ENCODE results near the gene COMMD6.
A peak's percentile ranks its signal among the peaks of the same experiment; 100 is the strongest.
"Not testable (repeated sequence)": the region's sequence is repeated elsewhere in the genome, so short reads cannot be mapped to it uniquely, and the experiment has no call there.

COMMD6 gene

DNA sequence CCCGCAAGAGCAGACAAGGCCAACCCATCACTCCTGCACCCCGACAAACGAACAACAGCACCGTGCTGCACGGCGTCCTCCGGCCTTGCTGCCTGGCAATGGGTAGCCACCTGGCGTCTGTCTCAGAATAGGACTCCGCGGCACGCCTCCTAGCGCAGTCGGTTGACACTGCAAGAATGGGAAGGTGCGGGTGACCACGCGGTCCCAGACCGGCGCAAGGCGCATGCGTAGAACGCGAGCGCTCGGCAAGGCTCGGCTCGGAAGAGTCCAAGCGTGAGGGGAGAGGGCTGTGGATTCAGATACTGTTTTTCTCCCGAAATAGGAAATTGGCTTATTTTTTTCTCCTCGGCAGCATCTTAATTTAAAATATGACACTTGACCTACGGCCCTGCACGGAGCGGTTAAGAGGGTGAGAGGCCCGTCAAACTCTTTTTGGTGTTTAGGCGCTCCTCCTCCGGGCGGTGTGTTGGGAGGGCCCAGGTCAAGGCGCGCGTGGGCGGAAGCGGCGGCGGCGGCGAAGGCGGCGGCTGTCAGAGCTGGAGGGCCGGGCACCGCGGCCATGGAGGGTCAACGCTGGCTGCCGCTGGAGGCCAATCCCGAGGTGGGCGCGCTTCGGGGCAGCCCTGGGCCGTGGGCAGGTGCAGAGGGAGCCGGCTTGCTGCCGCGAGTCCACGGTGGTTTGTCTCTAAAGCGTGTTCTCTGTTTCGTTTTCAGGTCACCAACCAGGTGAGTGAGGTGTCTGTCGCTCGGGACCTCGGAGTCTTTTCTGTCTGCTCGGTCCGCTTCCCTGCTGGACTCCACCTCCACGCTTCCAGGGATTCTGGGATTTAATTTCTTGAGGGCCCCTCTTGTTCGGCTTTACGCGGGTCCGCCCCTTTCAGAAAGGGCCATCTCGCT is 11.9 kb upstream of the COMMD6 start, which contains the start of gene UCHL3:
Gene UCHL3, plus strand, starts transcription at position 530 of the 897 bp plus-strand sequence. Its CDS starts 30 bp downstream, at position 560.
- TF ChIP-seq, protein P1, sequence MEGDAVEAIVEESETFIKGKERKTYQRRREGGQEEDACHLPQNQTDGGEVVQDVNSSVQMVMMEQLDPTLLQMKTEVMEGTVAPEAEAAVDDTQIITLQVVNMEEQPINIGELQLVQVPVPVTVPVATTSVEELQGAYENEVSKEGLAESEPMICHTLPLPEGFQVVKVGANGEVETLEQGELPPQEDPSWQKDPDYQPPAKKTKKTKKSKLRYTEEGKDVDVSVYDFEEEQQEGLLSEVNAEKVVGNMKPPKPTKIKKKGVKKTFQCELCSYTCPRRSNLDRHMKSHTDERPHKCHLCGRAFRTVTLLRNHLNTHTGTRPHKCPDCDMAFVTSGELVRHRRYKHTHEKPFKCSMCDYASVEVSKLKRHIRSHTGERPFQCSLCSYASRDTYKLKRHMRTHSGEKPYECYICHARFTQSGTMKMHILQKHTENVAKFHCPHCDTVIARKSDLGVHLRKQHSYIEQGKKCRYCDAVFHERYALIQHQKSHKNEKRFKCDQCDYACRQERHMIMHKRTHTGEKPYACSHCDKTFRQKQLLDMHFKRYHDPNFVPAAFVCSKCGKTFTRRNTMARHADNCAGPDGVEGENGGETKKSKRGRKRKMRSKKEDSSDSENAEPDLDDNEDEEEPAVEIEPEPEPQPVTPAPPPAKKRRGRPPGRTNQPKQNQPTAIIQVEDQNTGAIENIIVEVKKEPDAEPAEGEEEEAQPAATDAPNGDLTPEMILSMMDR (IDR thresholded peaks at IDR 0.05; ENCODE audit: insufficient read depth, low read depth, low read length, missing control alignments), result peak; percentile 92
- DNase-seq (ENCODE audit: low read depth), result peak; percentile 97
- peak within 1 kb of the TSS; percentile 96 for H3K4me3 ChIP-seq (ENCODE audit: low read length)

DNA sequence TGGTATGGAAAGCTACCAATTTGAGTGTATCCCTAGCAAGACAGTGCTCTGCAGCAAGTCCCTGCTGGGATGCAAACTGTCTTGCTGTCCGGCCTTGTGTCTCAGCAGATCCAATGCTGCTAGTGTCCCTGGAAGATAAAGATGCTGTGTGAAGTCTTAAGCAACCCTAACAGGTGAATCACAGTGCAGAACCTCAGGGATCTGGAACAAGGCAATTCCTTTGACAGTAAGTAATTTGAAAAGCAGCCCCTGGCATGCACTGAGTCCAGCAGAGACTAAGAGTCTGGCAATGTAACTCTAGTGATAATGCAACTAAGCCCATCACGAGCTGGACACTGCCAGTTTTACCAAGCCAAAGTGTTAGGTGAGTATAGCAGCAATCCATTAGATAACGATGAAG is 10.3 kb upstream of the COMMD6 start:
- TF ChIP-seq, protein P1 (IDR thresholded peaks at IDR 0.05; ENCODE audit: insufficient read depth, low read depth, low read length, missing control alignments), result no peak
- no peak overlapping the region for H3K4me3 ChIP-seq (ENCODE audit: low read length)
- peak; percentile 30 for DNase-seq (ENCODE audit: low read depth)

- not testable (repeated sequence) for DNase-seq (ENCODE audit: low read depth)
Observed at GRCh38 chr13:75545386-75545785, 7.7 kb upstream of the COMMD6 start.

GRCh38 chr13:75544681-75545330 is 7.2 kb upstream of the COMMD6 start:
- DNase-seq (ENCODE audit: low read depth), result peak; percentile 91
- TF ChIP-seq, protein P1 (IDR thresholded peaks at IDR 0.05; ENCODE audit: insufficient read depth, low read depth, low read length, missing control alignments), result no peak
- no peak overlapping the region for H3K4me3 ChIP-seq (ENCODE audit: low read length)

More at GRCh38 chr13:75545386-75545785, 7.7 kb upstream of the COMMD6 start:
- H3K4me3 ChIP-seq (ENCODE audit: low read length), result not testable (repeated sequence)

DNA sequence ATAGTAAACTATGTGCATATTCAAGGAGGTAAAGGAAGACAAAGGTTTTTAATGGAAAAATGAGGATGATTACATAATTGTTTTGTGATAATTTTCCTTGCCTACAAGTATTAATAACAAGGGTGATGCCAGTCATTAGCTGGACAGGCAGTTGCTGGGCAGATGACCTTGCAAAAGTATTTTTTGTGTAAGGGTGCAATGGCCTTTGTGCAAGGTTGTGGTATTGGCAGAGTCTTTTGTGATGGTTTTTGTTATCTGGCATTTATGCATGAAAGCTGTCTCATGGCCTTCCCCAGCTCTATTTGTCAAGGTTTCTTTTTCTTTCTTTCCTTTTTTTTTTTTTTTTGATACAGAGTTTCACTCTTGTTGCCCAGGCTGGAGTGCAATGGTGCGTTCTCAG is 4.3 kb upstream of the COMMD6 start:
- H3K4me3 ChIP-seq (ENCODE audit: low read length), result no peak overlapping the region
- DNase-seq (ENCODE audit: low read depth), result no peak
- TF ChIP-seq, protein P1 (IDR thresholded peaks at IDR 0.05; ENCODE audit: insufficient read depth, low read depth, low read length, missing control alignments), result no peak

GRCh38 chr13:75541287-75541686 is 3.6 kb upstream of the COMMD6 start:
- TF ChIP-seq, protein P1 (IDR thresholded peaks at IDR 0.05; ENCODE audit: insufficient read depth, low read depth, low read length, missing control alignments), result no peak
- DNase-seq (ENCODE audit: low read depth), result no peak
- no peak overlapping the region for H3K4me3 ChIP-seq (ENCODE audit: low read length)

DNA sequence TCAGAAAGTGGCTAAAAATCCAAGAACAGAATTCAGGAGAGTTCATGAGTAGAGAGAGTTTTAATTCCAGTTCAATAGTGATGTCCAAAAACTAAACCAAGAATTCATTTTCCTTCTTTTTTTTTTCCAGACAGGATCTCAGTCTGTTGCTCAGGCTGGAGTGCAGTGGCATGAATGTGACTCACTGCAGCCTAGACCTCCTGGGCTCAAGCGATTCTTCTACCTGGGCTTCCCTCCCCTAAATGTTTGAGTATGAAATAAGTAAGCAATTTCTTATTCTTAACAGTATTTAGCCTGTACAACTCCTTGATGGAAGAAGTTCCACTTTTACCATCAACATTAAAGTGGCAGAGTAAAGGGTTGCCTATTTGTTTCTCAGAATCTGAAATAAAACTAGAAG is 3.8 kb downstream of the COMMD6 start:
- TF ChIP-seq, protein P1 (IDR thresholded peaks at IDR 0.05; ENCODE audit: insufficient read depth, low read depth, low read length, missing control alignments), result no peak
- DNase-seq (ENCODE audit: low read depth), result peak; percentile 16
- H3K4me3 ChIP-seq (ENCODE audit: low read length), result no peak overlapping the region

Measured in epithelial cell of esophagus (primary cell).